GM19397 (cell line): ENCODE data around the gene RRM2.

Experiments used
- ATAC-seq: cut with Tn5 transposase; IDR thresholded peaks from one replicate; pipeline ENCODE4 v1.9.1; 2021; ENCODE audit warnings: mild to moderate bottlenecking, moderate library complexity; ENCODE audit not compliant: unreplicated experiment

RRM2 gene

GRCh38 chr2:10122500-10123280 is at the start of gene RRM2:
Gene RRM2 (plus strand): TSS chr2:10122739. CDS start chr2:10122799, 60 bp downstream.
- ATAC-seq = peak; percentile 62

GRCh38 chr2:10073706-10074105 is 48.8 kb upstream of the RRM2 start:
- no peak for ATAC-seq

GRCh38 chr2:10075101-10075500 is 47.4 kb upstream of the RRM2 start:
- no peak for ATAC-seq

GRCh38 chr2:10075571-10076209 is 46.8 kb upstream of the RRM2 start:
- ATAC-seq = no peak

GRCh38 chr2:10076511-10076910 is 46.0 kb upstream of the RRM2 start:
- no peak for ATAC-seq

GRCh38 chr2:10076988-10077527 is 45.5 kb upstream of the RRM2 start:
- no peak for ATAC-seq

- no peak for ATAC-seq
These were observed 44.5 kb upstream of the RRM2 start for GRCh38 chr2:10078001-10078400.

- no peak for ATAC-seq
These were observed 43.8 kb upstream of the RRM2 start for GRCh38 chr2:10078704-10079265.

GRCh38 chr2:10079266-10079869 is 43.2 kb upstream of the RRM2 start:
- ATAC-seq = peak; percentile 22

- ATAC-seq = peak; percentile 44
These were observed 42.5 kb upstream of the RRM2 start, which contains the start of gene CYS1 for GRCh38 chr2:10079870-10080535. Gene CYS1 (minus strand): TSS chr2:10080411. CDS start chr2:10080223, 188 bp downstream.

GRCh38 chr2:10080536-10081304 is 41.8 kb upstream of the RRM2 start:
- peak; percentile 22 for ATAC-seq

GRCh38 chr2:10083046-10083445 is 39.5 kb upstream of the RRM2 start:
- ATAC-seq = no peak

- ATAC-seq = peak; percentile 27
These were observed 38.8 kb upstream of the RRM2 start for GRCh38 chr2:10083692-10084211.

GRCh38 chr2:10084223-10084865 is 38.2 kb upstream of the RRM2 start:
- no peak for ATAC-seq

- ATAC-seq = no peak
These were observed 37.4 kb upstream of the RRM2 start for GRCh38 chr2:10085043-10085667.

- ATAC-seq = no peak
These were observed 36.9 kb upstream of the RRM2 start for GRCh38 chr2:10085668-10086059.

GRCh38 chr2:10086950-10087349 is 35.6 kb upstream of the RRM2 start:
- no peak for ATAC-seq

GRCh38 chr2:10087360-10087759 is 35.2 kb upstream of the RRM2 start:
- ATAC-seq = no peak
